ENCODE data around the gene ANHX.

Gene ANHX

GRCh38 chr12:133202493-133203343 is 33.0 kb downstream of the ANHX start:
- no peak for DNase-seq

GRCh38 chr12:133201888-133202287 is 33.8 kb downstream of the ANHX start:
- no peak for DNase-seq

GRCh38 chr12:133192847-133193246 is 42.8 kb downstream of the ANHX start:
- no peak for DNase-seq

- no peak for DNase-seq
These were observed 45.5 kb downstream of the ANHX start for GRCh38 chr12:133190176-133190575.

GRCh38 chr12:133181238-133181959 is 54.3 kb downstream of the ANHX start, which contains the start of gene ZNF268:
ZNF268 (plus strand) TSS chr12:133181495; CDS start chr12:133181998, 503 bp downstream.
- DNase-seq = peak; percentile 79

GRCh38 chr12:133180669-133181068 is 55.0 kb downstream of the ANHX start:
- no peak for DNase-seq

GRCh38 chr12:133174901-133175300 is 60.8 kb downstream of the ANHX start:
- DNase-seq = no peak

GRCh38 chr12:133172491-133172890 is 63.2 kb downstream of the ANHX start:
- DNase-seq = no peak
